Brain microvascular endothelial cell (primary cell): ENCODE results near the gene LRRC74B.

Experiments used
- DNase-seq: peaks from one replicate; pipeline ENCODE4 v3.0.0-alpha.2; 2020
- H3K27ac ChIP-seq: fragments of 250-450 bp; sonication (Bioruptor Pico); 2 replicates; pipeline ENCODE4 v1.5.1; 2020; ENCODE audit warnings: mild to moderate bottlenecking, moderate library complexity
- H3K27me3 ChIP-seq: fragments of 250-450 bp; sonication (Bioruptor Pico); replicated peaks from 2 replicates; pipeline ENCODE4 v1.5.1; 2020; ENCODE audit warnings: mild to moderate bottlenecking
- H3K36me3 ChIP-seq: fragments of 250-450 bp; sonication (Bioruptor Pico); replicated peaks from 2 replicates; pipeline ENCODE4 v1.5.1; 2020; ENCODE audit warnings: mild to moderate bottlenecking
- H3K4me3 ChIP-seq: 2 replicates; pipeline ENCODE4 v1.5.1; 2011; ENCODE audit warnings: low read depth, mild to moderate bottlenecking, control low read depth, low read length, moderate library complexity
- CTCF ChIP-seq: IDR thresholded peaks from 2 replicates; pipeline ENCODE4 v1.5.1; 2011; ENCODE audit warnings: low read depth, mild to moderate bottlenecking, moderate library complexity, low read length, control low read depth, inconsistent platforms; ENCODE audit errors: missing control alignments
- in situ Hi-C: cut with HindIII; loops from 2 replicates; pipeline ENCODE4 v1.10.0; 2017; ENCODE audit warnings: low sequenced_read_pairs, low pct_ligation_motif_present

LRRC74B gene

GRCh38 chr22:21108379-21109115 is 62.8 kb downstream of the LRRC74B start:
- no peaks in the 10 kb centered on the region for H3K36me3 ChIP-seq
- H3K4me3 ChIP-seq: no peak overlapping the region
- no peaks in the 10 kb centered on the region for H3K27me3 ChIP-seq
- no peak overlapping the region for H3K27ac ChIP-seq
- TF ChIP-seq CTCF: no peak
- in situ Hi-C loops: no loop called here
- DNase-seq: no peak
